BJ (cell line): ENCODE results near the gene TTLL5. TPM values are rescaled to one million over a fixed set of nuclear protein-coding genes. Genes with fewer than 3 reads are reported as not detected.

Experiments used
- CTCF ChIA-PET: fragments of 350-600 bp; formaldehyde crosslinking; extraction: SDS; loops from one replicate; lab custom pipeline; 2021; ENCODE audit warnings: antibody characterized with exemption, inconsistent platforms; lab: Yijun Ruan, JAX
- POLR2A ChIA-PET: fragments of 300-600 bp; sonication (Branson Sonifier 250); formaldehyde crosslinking; extraction: SDS; loops from one replicate; lab custom pipeline; 2021; ENCODE audit warnings: antibody characterized with exemption; lab: Charles Lee
- DNase-seq: peaks from one replicate; pipeline ENCODE4 v3.0.0-alpha.2; 2011; ENCODE audit warnings: low read depth
- H3K27me3 ChIP-seq: 2 replicates; pipeline ENCODE4 v1.6.0; 2011; ENCODE audit warnings: low read length; ENCODE audit not compliant: control insufficient read depth, insufficient read depth
- H3K36me3 ChIP-seq: 2 replicates; pipeline ENCODE4 v1.5.1; 2011; ENCODE audit warnings: low read length; ENCODE audit not compliant: control insufficient read depth, insufficient read depth
- H3K4me3 ChIP-seq: 2 replicates; pipeline ENCODE4 v1.5.1; 2011; ENCODE audit warnings: low read depth, mild to moderate bottlenecking, control low read depth, low read length
- CTCF ChIP-seq: IDR thresholded peaks from 2 replicates; pipeline ENCODE4 v1.5.1; 2011; ENCODE audit warnings: low read depth, mild to moderate bottlenecking, control low read depth, inconsistent platforms, low read length, moderate library complexity; ENCODE audit not compliant: insufficient read depth
- polyA plus RNA-seq: library from polyadenylated mRNA; depleted of rRNA; stranded (reverse); fragments of >200 nt; gene quantifications from 2 replicates; pipeline ENCODE4 v1.2.3, GENCODE V29; 2011

The TTLL5 gene
- polyA plus RNA-seq, 1 experiment, result 9.9 TPM

GRCh38 chr14:75662966-75663365 is 1.9 kb downstream of the TTLL5 start:
- ChIA-PET POLR2A (no interaction called here), CTCF (interaction anchor here (1.1 to 1.7 kb wide), 2 partner anchors 8 to 10 kb away, joined by 5 to 6 read pairs; no protein-coding TSS in a partner anchor)
- no peak for DNase-seq

GRCh38 chr14:75667099-75667765 is 6.2 kb downstream of the TTLL5 start:
- Histone ChIP-seq H3K4me3 (no peak overlapping the region), H3K27me3 (no peaks in the 10 kb centered on the region), H3K36me3 (no peaks in the 10 kb centered on the region)
- CTCF ChIA-PET, result interaction anchor here (0.8 kb wide), 1 partner anchor 11 kb away, joined by 3 read pairs; no protein-coding TSS in a partner anchor
- POLR2A ChIA-PET, result no interaction called here
- TF ChIP-seq CTCF, result no peak
- DNase-seq, result no peak

More at GRCh38 chr14:75662966-75663365, 1.9 kb downstream of the TTLL5 start:
- no peaks in the 10 kb centered on the region for H3K27me3 ChIP-seq
- no peaks in the 10 kb centered on the region for H3K36me3 ChIP-seq
- no peak overlapping the region for H3K4me3 ChIP-seq
- no peak for TF ChIP-seq CTCF

- no peaks in the 10 kb centered on the region for H3K27me3 ChIP-seq
- CTCF ChIA-PET, result interaction anchor here (1.1 to 2.5 kb wide), 3 partner anchors 9 to 18 kb away, joined by 6 to 9 read pairs (median 6); no protein-coding TSS in a partner anchor
- TF ChIP-seq CTCF, result no peak
Observed at GRCh38 chr14:75672605-75673192, 11.7 kb downstream of the TTLL5 start.

GRCh38 chr14:75673345-75674035 is 12.4 kb downstream of the TTLL5 start:
- ChIA-PET CTCF (interaction anchor here (1.1 to 2.5 kb wide), 2 partner anchors 10 to 19 kb away, joined by 6 to 9 read pairs; no protein-coding TSS in a partner anchor), POLR2A (no interaction called here)
- Histone ChIP-seq H3K27me3 (no peaks in the 10 kb centered on the region), H3K36me3 (no peaks in the 10 kb centered on the region), H3K4me3 (no peak overlapping the region)
- no peak for DNase-seq
- TF ChIP-seq CTCF, result no peak

More at GRCh38 chr14:75672605-75673192, 11.7 kb downstream of the TTLL5 start:
- no peak for DNase-seq
- Histone ChIP-seq H3K4me3 (no peak overlapping the region), H3K36me3 (no peaks in the 10 kb centered on the region)
- POLR2A ChIA-PET, result interaction anchor here (0.6 kb wide), 1 partner anchor 12 kb away, joined by 5 read pairs; the partner anchor contains the start of genes ERG28 and TTLL5
